WTC11 (cell line): ENCODE measurements around the gene GSTT2. TPM values are rescaled to one million over a fixed set of nuclear protein-coding genes. Genes with fewer than 3 reads are reported as not detected.
"Not testable (repeated sequence)": the region's sequence is repeated elsewhere in the genome, so short reads cannot be mapped to it uniquely, and the experiment has no call there.

ENCODE experiments used
- ATAC-seq: fragments of 200-7000 bp; cut with Tn5 transposase; 2 replicates; pipeline ENCODE4 v1.10.0; 2021; ENCODE audit warnings: mild to moderate bottlenecking, moderate library complexity
- CTCF ChIA-PET: fragments of 300-600 bp; sonication (Branson Sonifier 250); formaldehyde crosslinking; loops from one replicate; lab custom pipeline; 2021; ENCODE audit warnings: antibody characterized with exemption; lab: Charles Lee
- POLR2A ChIA-PET: fragments of 350-600 bp; sonication (Branson Sonifier 250); formaldehyde crosslinking; loops from one replicate; lab custom pipeline; 2021; ENCODE audit warnings: antibody characterized with exemption; lab: Charles Lee
- DNase-seq: peaks from one replicate; pipeline ENCODE4 v3.0.0; 2021; ENCODE audit warnings: low spot score
- H3K27ac Mint-ChIP-seq: 2 replicates; pipeline ENCODE4 v1.8.0; 2021; ENCODE audit warnings: mixed read lengths
- H3K27me3 Mint-ChIP-seq: 2 replicates; pipeline ENCODE4 v1.8.0; 2021; ENCODE audit warnings: low read depth, mild to moderate bottlenecking, moderate library complexity, mixed read lengths
- H3K36me3 Mint-ChIP-seq: 2 replicates; pipeline ENCODE4 v1.8.0; 2021; ENCODE audit warnings: mixed read lengths
- H3K4me1 Mint-ChIP-seq: 2 replicates; pipeline ENCODE4 v1.8.0; 2022; ENCODE audit warnings: mixed read lengths
- H3K4me3 Mint-ChIP-seq: 2 replicates; pipeline ENCODE4 v1.8.0; 2021; ENCODE audit warnings: mild to moderate bottlenecking, moderate library complexity, mixed read lengths
- H3K9me3 Mint-ChIP-seq: 2 replicates; pipeline ENCODE4 v1.8.0; 2021; ENCODE audit warnings: mixed read lengths
- EMX1 ChIP-seq: fragments of 250-450 bp; sonication (Bioruptor Pico); IDR thresholded peaks from 2 replicates; pipeline ENCODE4 v1.8.0; 2021; ENCODE audit warnings: mild to moderate bottlenecking
- NFATC4 ChIP-seq: fragments of 250-450 bp; sonication (Bioruptor Pico); IDR thresholded peaks from 2 replicates; pipeline ENCODE4 v1.9.0; 2021; ENCODE audit warnings: mild to moderate bottlenecking
- OVOL2 ChIP-seq: fragments of 250-450 bp; sonication (Bioruptor Pico); IDR thresholded peaks from 2 replicates; pipeline ENCODE4 v1.9.0; 2021; ENCODE audit warnings: mild to moderate bottlenecking, borderline replicate concordance
- SMAD4 ChIP-seq: sonication (generic); formaldehyde crosslinking; IDR thresholded peaks from 2 replicates; pipeline ENCODE4 v1.8.0; 2022; ENCODE audit warnings: mild to moderate bottlenecking, missing genetic modification reagents
- total RNA-seq: library from RNA; stranded (reverse); gene quantifications from 3 replicates; pipeline ENCODE4 v1.2.3, GENCODE V29; 2021
- TF ChIP-seq, protein P1 (sequence below): sonication (generic); formaldehyde crosslinking; IDR thresholded peaks from 2 replicates; pipeline ENCODE4 v1.8.0; 2022; ENCODE audit warnings: missing genetic modification reagents

GSTT2 gene
- total RNA-seq, 1 experiment from 2014 or later: 0.50 TPM

DNA sequence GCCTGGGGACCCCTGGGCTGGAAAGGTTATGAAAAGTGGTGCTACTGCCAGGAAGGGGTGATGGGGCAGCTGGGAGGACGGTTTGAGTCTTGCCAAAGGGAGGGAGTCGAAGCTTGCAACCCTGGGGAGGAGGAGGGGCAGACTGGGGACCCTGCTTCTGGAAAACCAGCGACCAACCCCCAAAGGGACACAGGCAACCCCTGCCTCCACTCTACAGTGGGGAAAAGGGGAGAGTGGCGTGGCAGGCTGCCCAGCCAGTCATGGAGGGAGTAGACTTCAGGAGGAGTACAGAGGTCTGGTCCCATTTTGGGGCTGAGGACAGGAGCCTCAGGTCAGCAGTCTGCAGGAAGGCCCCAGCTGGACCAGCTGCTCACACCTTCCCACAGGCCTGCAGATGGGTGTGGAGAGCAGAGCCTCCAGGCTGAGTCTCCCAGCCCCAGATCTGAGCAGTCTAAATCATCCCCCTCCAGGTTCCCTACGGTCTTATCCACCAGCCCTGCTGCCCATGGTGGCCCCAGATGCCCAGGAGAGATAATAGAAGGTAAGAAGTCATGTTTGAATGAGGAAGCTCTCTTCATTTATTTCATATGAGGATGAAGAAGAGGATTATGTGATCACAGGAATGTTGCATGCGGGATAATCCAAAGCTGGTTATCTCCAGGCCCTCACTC is 9.0 kb upstream of the GSTT2 start:
- CTCF ChIA-PET: interaction anchor here (0.6 kb wide), 1 partner anchor 186 kb away, joined by 3 read pairs; no protein-coding TSS in a partner anchor
- POLR2A ChIA-PET: interaction anchor here (1.4 kb wide), 1 partner anchor 77 kb away, joined by 3 read pairs; the partner anchor contains the start of gene MIF

DNA sequence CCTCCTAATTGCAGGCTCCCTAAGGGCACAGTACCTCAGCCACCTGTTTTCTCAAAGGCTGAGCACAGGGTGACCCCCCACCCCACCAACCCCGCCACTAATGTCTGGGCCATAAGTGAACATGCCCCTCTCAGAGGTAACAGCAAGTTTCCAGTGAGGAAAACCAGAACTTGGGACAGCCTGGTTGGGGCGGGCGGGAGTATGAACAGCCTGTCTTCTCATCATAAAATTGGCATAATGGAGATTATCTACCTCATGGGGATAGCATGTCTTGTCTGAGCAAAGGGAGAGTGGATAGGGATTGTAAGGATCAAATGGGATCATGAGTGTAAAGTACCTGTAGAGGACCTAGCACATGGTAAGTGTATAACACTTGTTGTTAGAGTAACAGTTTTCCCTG is 8.0 kb upstream of the GSTT2 start:
- CTCF ChIA-PET, ATAC-seq, H3K9me3 Mint-ChIP-seq, H3K4me3 Mint-ChIP-seq, H3K27me3 Mint-ChIP-seq, POLR2A ChIA-PET, DNase-seq, H3K4me1 Mint-ChIP-seq, H3K27ac Mint-ChIP-seq: not testable (repeated sequence)
- peaks cover 26% of the 10 kb centered on the region for H3K36me3 Mint-ChIP-seq

More for the DNA sequence above, 9.0 kb upstream of the GSTT2 start:
- DNase-seq: no peak
- H3K27ac Mint-ChIP-seq: peak overlapping the region; percentile 11; the same call in 1 of the 2 replicates
- peaks cover 8% of the 10 kb centered on the region for H3K4me1 Mint-ChIP-seq
- TF ChIP-seq, protein P1, sequence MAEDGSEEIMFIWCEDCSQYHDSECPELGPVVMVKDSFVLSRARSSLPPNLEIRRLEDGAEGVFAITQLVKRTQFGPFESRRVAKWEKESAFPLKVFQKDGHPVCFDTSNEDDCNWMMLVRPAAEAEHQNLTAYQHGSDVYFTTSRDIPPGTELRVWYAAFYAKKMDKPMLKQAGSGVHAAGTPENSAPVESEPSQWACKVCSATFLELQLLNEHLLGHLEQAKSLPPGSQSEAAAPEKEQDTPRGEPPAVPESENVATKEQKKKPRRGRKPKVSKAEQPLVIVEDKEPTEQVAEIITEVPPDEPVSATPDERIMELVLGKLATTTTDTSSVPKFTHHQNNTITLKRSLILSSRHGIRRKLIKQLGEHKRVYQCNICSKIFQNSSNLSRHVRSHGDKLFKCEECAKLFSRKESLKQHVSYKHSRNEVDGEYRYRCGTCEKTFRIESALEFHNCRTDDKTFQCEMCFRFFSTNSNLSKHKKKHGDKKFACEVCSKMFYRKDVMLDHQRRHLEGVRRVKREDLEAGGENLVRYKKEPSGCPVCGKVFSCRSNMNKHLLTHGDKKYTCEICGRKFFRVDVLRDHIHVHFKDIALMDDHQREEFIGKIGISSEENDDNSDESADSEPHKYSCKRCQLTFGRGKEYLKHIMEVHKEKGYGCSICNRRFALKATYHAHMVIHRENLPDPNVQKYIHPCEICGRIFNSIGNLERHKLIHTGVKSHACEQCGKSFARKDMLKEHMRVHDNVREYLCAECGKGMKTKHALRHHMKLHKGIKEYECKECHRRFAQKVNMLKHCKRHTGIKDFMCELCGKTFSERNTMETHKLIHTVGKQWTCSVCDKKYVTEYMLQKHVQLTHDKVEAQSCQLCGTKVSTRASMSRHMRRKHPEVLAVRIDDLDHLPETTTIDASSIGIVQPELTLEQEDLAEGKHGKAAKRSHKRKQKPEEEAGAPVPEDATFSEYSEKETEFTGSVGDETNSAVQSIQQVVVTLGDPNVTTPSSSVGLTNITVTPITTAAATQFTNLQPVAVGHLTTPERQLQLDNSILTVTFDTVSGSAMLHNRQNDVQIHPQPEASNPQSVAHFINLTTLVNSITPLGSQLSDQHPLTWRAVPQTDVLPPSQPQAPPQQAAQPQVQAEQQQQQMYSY (CRISPR knock-in tag): no peak
- 0 out of 2 replicates have a peak, but pooled peaks have one; percentile 7 for TF ChIP-seq NFATC4
- no peak for TF ChIP-seq SMAD4 (CRISPR knock-in tag)
- TF ChIP-seq OVOL2 (CRISPR knock-in tag): no peak
- TF ChIP-seq EMX1 (CRISPR knock-in tag): 0 out of 2 replicates have a peak, but pooled peaks have one; percentile 54
- H3K27me3 Mint-ChIP-seq: no peaks in the 10 kb centered on the region
- H3K9me3 Mint-ChIP-seq: no peaks in the 10 kb centered on the region
- no peak overlapping the region for H3K4me3 Mint-ChIP-seq
- ATAC-seq: no peak
- peaks cover 26% of the 10 kb centered on the region for H3K36me3 Mint-ChIP-seq

DNA sequence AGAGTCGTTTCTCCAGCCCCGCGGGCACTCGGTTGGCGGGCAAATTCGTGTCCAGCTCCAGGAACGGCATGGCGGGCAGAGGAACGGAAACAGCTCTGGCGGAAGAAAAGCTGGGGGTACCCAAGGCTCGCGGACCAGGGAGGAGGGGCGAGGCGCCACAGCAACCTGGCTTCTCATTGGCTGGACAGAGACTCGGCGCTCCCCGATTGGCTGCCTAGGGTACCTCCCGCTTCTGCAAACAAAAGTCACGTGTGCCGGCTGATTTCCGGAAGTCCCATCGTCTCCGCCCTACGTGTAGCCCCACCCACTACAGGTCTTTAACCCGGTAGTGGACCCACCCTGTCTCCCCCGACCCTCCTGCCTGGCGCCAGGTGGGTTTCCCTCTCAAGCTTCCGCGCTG is 5.6 kb upstream of the GSTT2 start, which contains the start of gene DDT:
DDT (minus strand) TSS at position 97 of the 400 bp plus-strand sequence; CDS start at position 70, 27 bp downstream.
- H3K4me3 Mint-ChIP-seq, CTCF ChIA-PET, H3K4me1 Mint-ChIP-seq, H3K9me3 Mint-ChIP-seq, DNase-seq, H3K27me3 Mint-ChIP-seq, H3K27ac Mint-ChIP-seq, POLR2A ChIA-PET: not testable (repeated sequence)
- peaks cover 22% of the 10 kb centered on the region for H3K36me3 Mint-ChIP-seq
- ATAC-seq: peak; percentile 88

DNA sequence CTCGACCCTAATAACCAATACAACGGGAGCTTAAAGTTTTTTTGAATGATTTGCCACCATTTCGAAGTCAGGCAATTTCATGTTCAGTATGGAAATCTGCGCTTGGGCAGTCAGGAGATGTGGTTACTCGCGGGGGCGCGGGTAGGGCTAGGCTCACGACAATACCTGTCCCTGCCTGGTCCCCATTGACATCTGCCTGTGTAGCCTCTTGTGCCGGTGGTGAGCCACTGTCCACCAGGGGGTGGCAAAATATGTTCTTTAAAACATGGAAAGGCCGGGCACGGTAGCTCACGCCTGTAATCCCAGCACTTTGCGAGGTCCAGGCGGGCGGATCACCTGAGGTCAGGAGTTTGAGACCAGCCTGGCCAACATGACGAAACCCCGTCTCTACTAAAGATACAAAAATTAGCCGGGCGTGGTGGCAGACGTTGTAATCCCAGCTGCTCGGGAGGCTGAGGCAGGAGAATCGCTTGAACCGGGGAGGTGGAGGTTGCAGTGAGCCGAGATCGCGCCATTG is 5.0 kb upstream of the GSTT2 start:
- CTCF ChIA-PET, H3K4me3 Mint-ChIP-seq, POLR2A ChIA-PET, H3K27ac Mint-ChIP-seq, H3K9me3 Mint-ChIP-seq, H3K4me1 Mint-ChIP-seq, H3K27me3 Mint-ChIP-seq, DNase-seq: not testable (repeated sequence)
- ATAC-seq: peak; percentile 39
- peaks cover 16% of the 10 kb centered on the region for H3K36me3 Mint-ChIP-seq

DNA sequence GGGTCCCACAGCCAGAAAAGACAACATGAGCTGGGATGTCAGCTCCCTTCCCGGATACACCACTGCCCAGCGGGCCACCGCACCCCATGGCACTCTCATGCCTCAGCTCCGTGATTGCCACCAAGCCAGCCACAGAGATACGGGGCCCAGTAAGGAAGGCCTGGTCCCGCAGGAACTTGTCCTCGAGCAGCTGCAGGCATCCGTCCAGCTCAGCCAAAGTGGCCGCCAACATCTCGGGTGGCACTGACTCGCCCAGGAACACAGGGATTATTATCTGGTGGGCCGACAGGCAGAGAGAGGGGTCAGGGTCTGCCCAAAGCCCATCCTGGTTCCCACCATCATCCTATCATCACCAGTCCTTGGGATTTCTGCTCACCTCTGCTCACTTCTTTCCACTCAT is 2.6 kb upstream of the GSTT2 start:
- H3K9me3 Mint-ChIP-seq, POLR2A ChIA-PET, H3K27me3 Mint-ChIP-seq, ATAC-seq, H3K36me3 Mint-ChIP-seq, DNase-seq, H3K27ac Mint-ChIP-seq, H3K4me1 Mint-ChIP-seq, CTCF ChIA-PET, H3K4me3 Mint-ChIP-seq: not testable (repeated sequence)

DNA sequence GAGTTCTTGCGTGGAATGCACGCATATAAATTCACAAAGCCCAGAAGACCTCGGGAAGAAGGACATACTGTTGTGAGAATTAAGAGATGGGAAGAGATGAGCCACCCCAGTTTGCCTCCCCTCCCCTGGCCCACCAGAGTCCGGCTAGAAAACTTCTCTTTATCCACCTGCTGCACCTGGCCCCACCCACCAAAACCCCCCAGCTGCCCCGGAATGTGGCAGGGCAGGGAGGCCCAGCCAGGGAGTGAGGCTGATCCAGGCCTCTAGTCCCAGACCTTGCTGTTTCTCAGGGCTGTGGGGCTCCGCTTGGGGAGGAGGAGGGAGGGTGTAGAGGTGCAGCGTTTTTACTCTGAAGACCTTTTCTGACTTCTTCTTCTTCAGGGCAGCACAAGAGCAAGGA is 633 bp downstream of the GSTT2 start:
- peaks cover 11% of the 10 kb centered on the region for H3K9me3 Mint-ChIP-seq
- H3K4me3 Mint-ChIP-seq: peak overlapping the region; percentile 62
- DNase-seq, POLR2A ChIA-PET, H3K4me1 Mint-ChIP-seq, H3K36me3 Mint-ChIP-seq, CTCF ChIA-PET, H3K27ac Mint-ChIP-seq, ATAC-seq, H3K27me3 Mint-ChIP-seq: not testable (repeated sequence)
